Activated CD4-positive, CD25-positive, alpha-beta regulatory T cell (primary cell): ENCODE data around the gene DYSF.

Source experiments
- DNase-seq, 4 experiments: peaks; one replicate each; lab custom pipeline; 2025; lab: John Stamatoyannopoulos, UW

DYSF gene

GRCh38 chr2:71530211-71530610 is 76.8 kb downstream of the DYSF start:
- DNase-seq, result no peak

- no peak for DNase-seq
These were observed 77.4 kb downstream of the DYSF start for GRCh38 chr2:71530641-71531332.

GRCh38 chr2:71531522-71532047 is 78.2 kb downstream of the DYSF start:
- no peak for DNase-seq

- no peak for DNase-seq
These were observed 79.0 kb downstream of the DYSF start for GRCh38 chr2:71532327-71532726.

- DNase-seq, result no peak
These were observed 80.8 kb downstream of the DYSF start for GRCh38 chr2:71534201-71534600.

- no peak for DNase-seq
These were observed 81.5 kb downstream of the DYSF start for GRCh38 chr2:71534826-71535225.

GRCh38 chr2:71535526-71535925 is 82.2 kb downstream of the DYSF start:
- no peak for DNase-seq

- DNase-seq, result no peak
These were observed 82.9 kb downstream of the DYSF start for GRCh38 chr2:71536226-71536671.

GRCh38 chr2:71538241-71538640 is 84.9 kb downstream of the DYSF start:
- no peak for DNase-seq

- DNase-seq, result no peak
These were observed 85.4 kb downstream of the DYSF start for GRCh38 chr2:71538656-71539265.

GRCh38 chr2:71540818-71541217 is 87.5 kb downstream of the DYSF start:
- DNase-seq, result no peak

- no peak for DNase-seq
These were observed 91.7 kb downstream of the DYSF start for GRCh38 chr2:71544919-71545571.

- DNase-seq, result no peak
These were observed 92.4 kb downstream of the DYSF start for GRCh38 chr2:71545572-71546274.

GRCh38 chr2:71546275-71546638 is 92.9 kb downstream of the DYSF start:
- DNase-seq, result no peak

- DNase-seq, result no peak
These were observed 93.5 kb downstream of the DYSF start for GRCh38 chr2:71546777-71547281.

GRCh38 chr2:71547616-71548285 is 94.4 kb downstream of the DYSF start:
- no peak for DNase-seq

- peak; percentile 12 to 52 (median 32) for DNase-seq
These were observed 95.5 kb downstream of the DYSF start for GRCh38 chr2:71548646-71549425.

- DNase-seq, result no peak
These were observed 97.7 kb downstream of the DYSF start for GRCh38 chr2:71550801-71551630.

GRCh38 chr2:71551631-71551915 is 98.2 kb downstream of the DYSF start:
- DNase-seq, result no peak

- no peak for DNase-seq
These were observed 99.0 kb downstream of the DYSF start for GRCh38 chr2:71552356-71552755.
